Neuronal stem cell (in vitro differentiated cells): Measurements from ENCODE around the gene TRIM32.

Experiments used
- DNase-seq: peaks from one replicate; pipeline ENCODE4 v3.0.0-alpha.2; 2013; ENCODE audit warnings: low spot score
- H2AFZ ChIP-seq: one replicate; pipeline ENCODE4 v1.6.1; 2013; ENCODE audit warnings: mild to moderate bottlenecking, low read length, inconsistent platforms
- H2AK5ac ChIP-seq: 2 replicates; pipeline ENCODE4 v1.6.1; 2013; ENCODE audit warnings: low read depth, mild to moderate bottlenecking, inconsistent platforms, low read length, moderate library complexity, mixed read lengths
- H2BK120ac ChIP-seq: 2 replicates; pipeline ENCODE4 v1.6.1; 2013; ENCODE audit warnings: low read depth, mild to moderate bottlenecking, inconsistent platforms, low read length, moderate library complexity, mixed read lengths
- H2BK12ac ChIP-seq: one replicate; pipeline ENCODE4 v1.6.1; 2013; ENCODE audit warnings: low read length, inconsistent platforms
- H2BK15ac ChIP-seq: 2 replicates; pipeline ENCODE4 v1.6.1; 2013; ENCODE audit warnings: mild to moderate bottlenecking, low read length, inconsistent platforms, mixed read lengths
- H2BK5ac ChIP-seq: one replicate; pipeline ENCODE4 v1.6.1; 2013; ENCODE audit warnings: inconsistent platforms, mild to moderate bottlenecking, low read length, moderate library complexity
- H3K14ac ChIP-seq: one replicate; pipeline ENCODE4 v1.6.1; 2013; ENCODE audit warnings: low read length, inconsistent platforms
- H3K18ac ChIP-seq: 2 replicates; pipeline ENCODE4 v1.6.1; 2013; ENCODE audit warnings: low read length, inconsistent platforms
- H3K23ac ChIP-seq: 2 replicates; pipeline ENCODE4 v1.6.1; 2013; ENCODE audit warnings: low read depth, mild to moderate bottlenecking, mixed read lengths, low read length, inconsistent platforms; ENCODE audit not compliant: poor library complexity
- H3K27ac ChIP-seq: replicated peaks from 3 replicates; pipeline ENCODE4 v1.5.1; 2013; ENCODE audit warnings: low read length, inconsistent platforms
- H3K27me3 ChIP-seq, 3 experiments: 2 replicates each; pipeline ENCODE4 v1.6.1; 2013; ENCODE audit warnings: low read length in 3 of 3, mild to moderate bottlenecking in 2 of 3, inconsistent platforms in 1 of 3, low read depth in 1 of 3, mixed read lengths in 1 of 3, moderate library complexity in 1 of 3; ENCODE audit not compliant: control insufficient read depth in 3 of 3, insufficient read depth in 3 of 3
- H3K36me3 ChIP-seq, 2 donors: replicated peaks in 1 of 2; 2 replicates each; pipeline ENCODE4 v1.6.1; 2013; ENCODE audit warnings: low read length in 2 of 2; ENCODE audit not compliant: control insufficient read depth in 2 of 2, insufficient read depth in 2 of 2
- H3K4ac ChIP-seq: 2 replicates; pipeline ENCODE4 v1.6.1; 2013; ENCODE audit warnings: inconsistent platforms, mild to moderate bottlenecking, low read length, moderate library complexity
- H3K4me1 ChIP-seq, 2 donors: 1 replicate in 1 of 2; 2 replicates in 1 of 2; pipeline ENCODE4 v1.6.1; 2013; ENCODE audit warnings: low read length in 2 of 2, low read depth in 1 of 2; ENCODE audit not compliant: control insufficient read depth in 2 of 2, insufficient read depth in 1 of 2
- H3K4me2 ChIP-seq: one replicate; pipeline ENCODE4 v1.6.1; 2013; ENCODE audit warnings: mild to moderate bottlenecking, low read length, inconsistent platforms; ENCODE audit not compliant: insufficient read depth, poor library complexity, severe bottlenecking
- H3K4me3 ChIP-seq, 2 donors: 2 replicates each; pipeline ENCODE4 v1.5.1; 2013; ENCODE audit warnings: low read length in 2 of 2, mild to moderate bottlenecking in 2 of 2, inconsistent platforms in 1 of 2, moderate library complexity in 1 of 2
- H3K79me1 ChIP-seq: one replicate; pipeline ENCODE4 v1.6.1; 2013; ENCODE audit warnings: low read depth, mild to moderate bottlenecking, inconsistent platforms, low read length, moderate library complexity
- H3K9ac ChIP-seq: one replicate; pipeline ENCODE4 v1.6.1; 2013; ENCODE audit warnings: mild to moderate bottlenecking, low read depth, low read length, inconsistent platforms; ENCODE audit not compliant: poor library complexity
- H3K9me3 ChIP-seq, 2 donors: replicated peaks in 1 of 2; 2 replicates each; pipeline versions ENCODE3 to v1.6.1; 2013; ENCODE audit warnings: low read length in 2 of 2, mild to moderate bottlenecking in 2 of 2, inconsistent platforms in 1 of 2, low read depth in 1 of 2, mixed read lengths in 1 of 2, moderate library complexity in 1 of 2; ENCODE audit not compliant: control insufficient read depth in 2 of 2, insufficient read depth in 1 of 2
- H4K8ac ChIP-seq: one replicate; pipeline ENCODE4 v1.6.1; 2013; ENCODE audit warnings: low read depth, mild to moderate bottlenecking, inconsistent platforms, low read length, moderate library complexity
- H4K91ac ChIP-seq: one replicate; pipeline ENCODE4 v1.6.1; 2013; ENCODE audit warnings: low read length, low read depth, mild to moderate bottlenecking, inconsistent platforms; ENCODE audit not compliant: poor library complexity
- WGBS, 2 donors: extraction: QIAGEN DNeasy Blood & Tissue Kit; methylation state at CpG; one replicate each; pipeline ENCODE4 v1.1.7; 2013; ENCODE audit warnings: missing lambda C conversion rate in 2 of 2, mixed read lengths in 1 of 2; ENCODE audit not compliant: insufficient read length in 2 of 2, insufficient replicate concordance in 1 of 2; ENCODE audit errors: extremely low coverage in 2 of 2; 5-methylcytosine and 5-hydroxymethylcytosine counted together

Gene TRIM32

DNA sequence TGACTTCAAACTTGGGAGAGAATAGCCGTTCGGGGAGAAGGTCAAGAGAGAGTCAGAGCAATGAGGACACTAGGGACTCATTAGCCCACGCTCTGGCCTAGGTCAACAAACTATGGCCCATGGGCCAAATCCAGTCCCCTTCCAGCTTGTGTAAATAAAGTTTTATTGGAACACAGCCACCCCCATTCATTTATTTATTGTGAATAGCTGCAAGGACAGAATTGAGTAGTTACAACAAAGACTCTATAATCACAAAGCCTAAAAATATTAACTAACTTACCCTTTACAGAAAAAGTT lies 33.1 kb upstream of the TRIM32 start:
- H2BK12ac ChIP-seq, result no peak overlapping the region
- no peaks in the 10 kb centered on the region for H3K79me1 ChIP-seq
- no peak overlapping the region for H3K23ac ChIP-seq
- peaks cover 0 to 2% (median 0%) of the 10 kb centered on the region in 3 experiments for H3K27me3 ChIP-seq
- no peak overlapping the region for H3K18ac ChIP-seq
- H3K4ac ChIP-seq, result no peak overlapping the region
- no peak overlapping the region for H4K91ac ChIP-seq
- H2AFZ ChIP-seq, result no peak overlapping the region
- WGBS, 2 donors, result no CpG with 5 or more reads among the region's 3 CpGs
- H2AK5ac ChIP-seq, result no peak overlapping the region
- H2BK15ac ChIP-seq, result no peak overlapping the region
- no peak for DNase-seq
- no peak overlapping the region for H3K27ac ChIP-seq
- H3K9ac ChIP-seq, result no peak overlapping the region
- peaks cover 0 to 3% of the 10 kb centered on the region in 2 donors for H3K4me1 ChIP-seq
- no peaks in the 10 kb centered on the region for H3K9me3 ChIP-seq
- H3K4me3 ChIP-seq, result no peak overlapping the region
- H2BK120ac ChIP-seq, result no peak overlapping the region
- no peak overlapping the region for H3K4me2 ChIP-seq
- H3K14ac ChIP-seq, result no peak overlapping the region
- no peak overlapping the region for H2BK5ac ChIP-seq
- H3K36me3 ChIP-seq, result peaks cover 0 to 10% of the 10 kb centered on the region in 2 donors
- no peak overlapping the region for H4K8ac ChIP-seq

DNA sequence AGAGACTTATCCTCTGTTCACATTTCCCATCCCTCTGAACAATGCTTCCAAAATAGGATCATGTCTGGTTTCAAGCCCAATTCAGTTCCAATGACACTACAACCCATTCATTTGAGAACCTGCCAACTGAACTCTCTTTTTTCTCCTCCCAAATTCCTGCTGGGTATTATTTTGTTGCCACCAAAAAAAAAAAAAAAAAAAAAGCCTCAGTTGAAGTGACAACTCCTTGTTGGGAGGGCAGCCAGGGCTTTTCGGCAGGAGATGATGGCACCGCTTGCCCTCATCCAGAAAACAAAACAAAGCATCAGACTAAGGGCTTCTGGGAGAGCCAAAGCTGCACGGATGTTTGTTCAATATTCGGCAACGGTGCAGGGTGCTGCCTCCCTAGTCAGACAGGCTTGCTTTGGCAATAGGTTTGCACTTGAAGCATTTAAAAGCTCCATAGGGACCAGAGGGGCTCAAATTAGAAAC lies 30.6 kb upstream of the TRIM32 start:
- Histone ChIP-seq H2BK12ac (no peak overlapping the region), H3K18ac (no peak overlapping the region), H3K4me3 (no peak overlapping the region), H4K91ac (no peak overlapping the region), H3K36me3 (peaks cover 0 to under 1% of the 10 kb centered on the region in 2 donors), H3K14ac (no peak overlapping the region), H3K4me2 (no peak overlapping the region), H3K79me1 (no peaks in the 10 kb centered on the region), H3K9ac (no peak overlapping the region), H2AFZ (no peak overlapping the region), H3K27me3 (peaks cover 0 to 2% (median 0%) of the 10 kb centered on the region in 3 experiments), H2BK5ac (no peak overlapping the region), H3K23ac (no peak overlapping the region), H4K8ac (no peak overlapping the region), H3K9me3 (no peaks in the 10 kb centered on the region), H3K4me1 (peaks cover 0 to 3% of the 10 kb centered on the region in 2 donors), H2BK15ac (no peak overlapping the region), H2AK5ac (no peak overlapping the region), H2BK120ac (no peak overlapping the region), H3K27ac (no peak overlapping the region), H3K4ac (no peak overlapping the region)
- no peak for DNase-seq
- WGBS, 2 donors, result no CpG with 5 or more reads among the region's 5 CpGs

DNA sequence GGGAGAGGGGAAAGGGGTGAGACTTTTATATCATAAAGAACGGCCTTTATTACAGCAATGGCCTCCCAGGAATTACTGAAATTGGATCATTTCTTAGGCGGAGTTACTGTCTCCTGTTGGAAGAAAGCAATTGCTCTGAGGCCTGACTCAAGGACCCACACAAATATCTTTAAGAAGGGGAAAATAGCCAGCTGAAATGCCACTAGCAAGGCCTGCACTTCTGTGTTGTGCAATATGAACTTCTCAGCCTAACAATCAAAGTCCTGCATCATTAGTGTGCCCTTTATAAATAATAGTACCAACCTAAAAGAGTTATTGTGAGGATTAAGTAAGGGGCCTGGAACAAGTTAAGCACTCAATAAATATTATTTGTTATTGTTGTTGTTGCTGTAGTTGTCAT lies 30.1 kb upstream of the TRIM32 start:
- Histone ChIP-seq H2BK12ac (no peak overlapping the region), H4K8ac (no peak overlapping the region), H3K79me1 (no peaks in the 10 kb centered on the region), H3K4me3 (no peak overlapping the region), H2BK5ac (no peak overlapping the region), H3K23ac (no peak overlapping the region), H3K14ac (no peak overlapping the region), H2AFZ (no peak overlapping the region), H2BK15ac (no peak overlapping the region), H3K4ac (no peak overlapping the region), H3K4me1 (peaks cover 0 to 3% of the 10 kb centered on the region in 2 donors), H3K27me3 (peaks cover 0 to 2% (median 0%) of the 10 kb centered on the region in 3 experiments), H2AK5ac (no peak overlapping the region), H2BK120ac (no peak overlapping the region), H3K9me3 (no peaks in the 10 kb centered on the region), H3K36me3 (no peaks in the 10 kb centered on the region), H3K9ac (no peak overlapping the region), H3K4me2 (no peak overlapping the region), H3K18ac (no peak overlapping the region), H3K27ac (no peak overlapping the region), H4K91ac (no peak overlapping the region)
- DNase-seq, result no peak
- no CpG with 5 or more reads among the region's 2 CpGs for WGBS, 2 donors

DNA sequence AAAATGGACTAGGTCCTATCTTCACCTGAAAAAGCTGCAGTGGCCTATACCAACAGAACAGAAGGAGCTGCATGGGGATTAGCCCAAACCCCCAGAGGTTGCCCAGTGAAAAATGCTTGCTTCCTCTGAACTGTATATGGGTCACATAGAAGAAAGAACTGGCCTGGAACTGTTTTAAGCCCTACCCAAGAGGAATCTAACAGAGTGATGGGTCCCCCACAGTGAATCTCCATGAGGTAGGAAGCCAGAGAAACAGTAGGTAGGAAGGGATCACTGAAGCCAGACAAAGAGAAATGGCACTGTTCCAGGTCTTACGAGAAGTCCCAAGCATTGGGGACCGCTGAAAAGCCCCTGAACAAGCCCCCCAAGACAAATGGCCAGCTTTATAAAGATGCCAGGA lies 28.8 kb upstream of the TRIM32 start:
- Histone ChIP-seq H3K23ac (no peak overlapping the region), H3K4me2 (no peak overlapping the region), H2AFZ (no peak overlapping the region), H3K4me1 (peaks cover 0 to 3% of the 10 kb centered on the region in 2 donors), H3K18ac (no peak overlapping the region), H3K9me3 (no peaks in the 10 kb centered on the region), H2BK12ac (no peak overlapping the region), H4K8ac (no peak overlapping the region), H3K9ac (no peak overlapping the region), H4K91ac (no peak overlapping the region), H3K27me3 (no peaks in the 10 kb centered on the region), H3K4me3 (no peak overlapping the region), H2BK15ac (no peak overlapping the region), H3K36me3 (no peaks in the 10 kb centered on the region), H2AK5ac (no peak overlapping the region), H3K4ac (no peak overlapping the region), H2BK5ac (no peak overlapping the region), H2BK120ac (no peak overlapping the region), H3K14ac (no peak overlapping the region), H3K27ac (no peak overlapping the region), H3K79me1 (no peaks in the 10 kb centered on the region)
- no CpG with 5 or more reads among the region's 2 CpGs for WGBS, 2 donors
- no peak for DNase-seq
